PC-9 (cell line): ENCODE data around the gene TSPAN11. TPM values are rescaled to one million over a fixed set of nuclear protein-coding genes. Genes with fewer than 3 reads are reported as not detected.
"Not testable (repeated sequence)": the region's sequence is repeated elsewhere in the genome, so short reads cannot be mapped to it uniquely, and the experiment has no call there.

Experiments
- BruUV-seq: library from RNA; stranded (reverse); fragments of 400-500 nt; replicated peaks from 2 replicates; lab custom pipeline; 2021; lab: Mats Ljungman, UMichigan
- CTCF ChIA-PET: fragments of 300-600 bp; sonication (Branson Sonifier 250); formaldehyde crosslinking; loops from one replicate; lab custom pipeline; 2022; ENCODE audit warnings: antibody characterized with exemption; lab: Charles Lee
- POLR2A ChIA-PET: fragments of 300-600 bp; sonication (Branson Sonifier 250); formaldehyde crosslinking; loops from one replicate; lab custom pipeline; 2022; ENCODE audit warnings: antibody characterized with exemption; ENCODE audit not compliant: unreplicated experiment; lab: Charles Lee
- DNase-seq, 2 experiments: peaks; one replicate each; pipeline versions ENCODE4 v3.0.0 to v3.0.0-alpha.2; 2015 to 2022; ENCODE audit warnings: mixed read lengths in 1 of 2
- H2AFZ ChIP-seq: fragments of 200-600 bp; sonication (generic); 2 replicates; pipeline ENCODE4 v1.8.1; 2017; ENCODE audit warnings: antibody characterized with exemption
- H3F3A ChIP-seq: fragments of 200-600 bp; sonication (generic); 2 replicates; pipeline ENCODE4 v1.8.1; 2017; ENCODE audit warnings: antibody characterized with exemption, mild to moderate bottlenecking, low read depth; ENCODE audit not compliant: insufficient read depth
- H3K27ac ChIP-seq: fragments of 200-600 bp; sonication (generic); 2 replicates; pipeline ENCODE4 v1.6.1; 2016; ENCODE audit warnings: mixed run types
- H3K27me3 ChIP-seq: fragments of 200-600 bp; sonication (generic); 2 replicates; pipeline ENCODE4 v1.6.1; 2016; ENCODE audit warnings: low read depth, mixed run types; ENCODE audit not compliant: insufficient read depth
- H3K36me3 ChIP-seq: fragments of 200-600 bp; sonication (generic); 2 replicates; pipeline ENCODE4 v1.6.1; 2016; ENCODE audit warnings: low read depth, mixed run types
- H3K4me1 ChIP-seq: fragments of 200-600 bp; sonication (generic); replicated peaks from 2 replicates; pipeline ENCODE4 v1.6.1; 2016; ENCODE audit warnings: mixed run types; ENCODE audit not compliant: insufficient read depth
- H3K4me2 ChIP-seq: fragments of 200-600 bp; sonication (generic); 2 replicates; pipeline ENCODE4 v1.6.1; 2017; ENCODE audit warnings: mixed run types
- H3K4me3 ChIP-seq: fragments of 200-600 bp; sonication (generic); 2 replicates; pipeline ENCODE4 v1.6.1; 2016; ENCODE audit warnings: mixed run types
- H3K79me2 ChIP-seq: fragments of 200-600 bp; sonication (generic); 2 replicates; pipeline ENCODE4 v1.6.1; 2017; ENCODE audit warnings: low read depth, mixed run types
- H3K9me2 ChIP-seq: fragments of 200-600 bp; sonication (generic); 2 replicates; pipeline ENCODE4 v1.8.1; 2017; ENCODE audit warnings: mild to moderate bottlenecking; ENCODE audit not compliant: insufficient read depth
- H3K9me3 ChIP-seq: fragments of 200-600 bp; sonication (generic); 2 replicates; pipeline ENCODE4 v1.8.1; 2016; ENCODE audit warnings: low read depth; ENCODE audit not compliant: insufficient read depth
- H4K20me1 ChIP-seq: fragments of 200-600 bp; sonication (generic); 2 replicates; pipeline ENCODE4 v1.8.1; 2017; ENCODE audit not compliant: insufficient read depth
- CTCF ChIP-seq: fragments of 200-600 bp; sonication (generic); conservative IDR thresholded peaks from 2 replicates; pipeline ENCODE4 v1.6.1; 2017; ENCODE audit warnings: mixed run types, antibody characterized with exemption, mild to moderate bottlenecking, moderate library complexity
- EZH2 ChIP-seq: fragments of 200-600 bp; sonication (generic); IDR thresholded peaks from 2 replicates; pipeline ENCODE4 v1.8.0; 2017; ENCODE audit warnings: antibody characterized with exemption, low read depth
- intact Hi-C: fragments of 100-400 bp; cut with micrococcal nuclease; formaldehyde crosslinking; loops from one replicate; pipeline ENCODE4 v1.10.0; 2022; ENCODE audit not compliant: unreplicated experiment
- total RNA-seq: library from RNA; stranded (reverse); gene quantifications from 2 replicates; pipeline ENCODE4 v1.2.3, GENCODE V29; 2021

TSPAN11 gene
- total RNA-seq, 1 experiment from 2014 or later: not detected

- Histone ChIP-seq H3K9me3 (peaks cover 8% of the 10 kb centered on the region; the same call in 1 of the 2 replicates), H3K27ac (no peak overlapping the region), H3K4me3 (no peak overlapping the region), H3K9me2 (peaks cover 3% of the 10 kb centered on the region; the same call in 1 of the 2 replicates), H3K36me3 (no peaks in the 10 kb centered on the region), H3K4me2 (no peak overlapping the region), H3K79me2 (no peaks in the 10 kb centered on the region), H3F3A (no peaks in the 10 kb centered on the region), H4K20me1 (no peaks in the 10 kb centered on the region), H3K4me1 (peaks cover 4% of the 10 kb centered on the region; the same call in 1 of the 2 replicates), H3K27me3 (peaks cover 13% of the 10 kb centered on the region), H2AFZ (no peak overlapping the region)
- intact Hi-C loops: no loop called here
- no TSS peak for BruUV-seq
- ChIA-PET CTCF (no interaction called here), POLR2A (no interaction called here)
- TF ChIP-seq CTCF: no peak
- no peak for TF ChIP-seq EZH2
- no peak for DNase-seq
Measured at GRCh38 chr12:30888241-30888640, 38.3 kb upstream of the TSPAN11 start.

GRCh38 chr12:30894531-30894930 is 32.0 kb upstream of the TSPAN11 start:
- DNase-seq, H3K4me3 ChIP-seq, H4K20me1 ChIP-seq, H3K9me2 ChIP-seq, CTCF ChIA-PET, H3K27ac ChIP-seq, H3K36me3 ChIP-seq, H3K4me2 ChIP-seq, intact Hi-C loops, H3F3A ChIP-seq, H2AFZ ChIP-seq, H3K9me3 ChIP-seq, BruUV-seq, H3K4me1 ChIP-seq, H3K79me2 ChIP-seq, POLR2A ChIA-PET: not testable (repeated sequence)
- peaks cover 12% of the 10 kb centered on the region for H3K27me3 ChIP-seq

GRCh38 chr12:30896461-30896860 is 30.1 kb upstream of the TSPAN11 start:
- Histone ChIP-seq H3K36me3 (no peaks in the 10 kb centered on the region), H3F3A (no peaks in the 10 kb centered on the region), H3K9me2 (0 out of 2 replicates have a peak, but pooled peaks cover 2% of the 10 kb centered on the region), H3K4me3 (no peak overlapping the region), H3K4me1 (no peaks in the 10 kb centered on the region), H2AFZ (no peak overlapping the region), H4K20me1 (no peaks in the 10 kb centered on the region), H3K79me2 (no peaks in the 10 kb centered on the region), H3K27ac (no peak overlapping the region), H3K4me2 (no peak overlapping the region), H3K9me3 (0 out of 2 replicates have a peak, but pooled peaks cover 3% of the 10 kb centered on the region), H3K27me3 (peaks cover 16% of the 10 kb centered on the region)
- TF ChIP-seq CTCF (no peak), EZH2 (no peak)
- POLR2A ChIA-PET: no interaction called here
- intact Hi-C loops: no loop called here
- no TSS peak for BruUV-seq
- DNase-seq: no peak
- CTCF ChIA-PET: no interaction called here

GRCh38 chr12:30898846-30899245 is 27.7 kb upstream of the TSPAN11 start:
- Histone ChIP-seq H3K4me3 (no peak overlapping the region), H3K9me2 (no peaks in the 10 kb centered on the region), H3K79me2 (no peaks in the 10 kb centered on the region), H3K9me3 (0 out of 2 replicates have a peak, but pooled peaks cover under 1% of the 10 kb centered on the region), H3K27ac (no peak overlapping the region), H3K27me3 (peaks cover 9% of the 10 kb centered on the region; the same call in 1 of the 2 replicates), H3F3A (no peaks in the 10 kb centered on the region), H3K36me3 (no peaks in the 10 kb centered on the region), H4K20me1 (no peaks in the 10 kb centered on the region), H3K4me1 (no peaks in the 10 kb centered on the region), H2AFZ (no peak overlapping the region), H3K4me2 (no peak overlapping the region)
- DNase-seq: no peak
- no TSS peak for BruUV-seq
- TF ChIP-seq CTCF: no peak
- no peak for TF ChIP-seq EZH2
- intact Hi-C loops: no loop called here
- CTCF ChIA-PET: no interaction called here
- POLR2A ChIA-PET: no interaction called here
